Sigmoid colon (tissue), 7 donors: Measurements from ENCODE around the gene ADARB1. TPM values are rescaled to one million over a fixed set of nuclear protein-coding genes. Genes with fewer than 3 reads are reported as not detected.
A peak's percentile ranks its signal among the peaks of the same experiment; 100 is the strongest.

Source experiments
- DNase-seq: peaks from one replicate; pipeline ENCODE4 v3.0.0-alpha.2; 2019
- H3K27ac ChIP-seq, 4 donors: fragments of 200-600 bp; sonication (generic); one replicate each; pipeline ENCODE4 v1.5.1; 2016 to 2019; ENCODE audit warnings: mild to moderate bottlenecking in 1 of 4
- H3K27me3 ChIP-seq, 3 donors: fragments of 200-600 bp; sonication (generic); one replicate each; pipeline ENCODE4 v1.5.1; 2019; ENCODE audit warnings: mild to moderate bottlenecking in 1 of 3
- H3K36me3 ChIP-seq, 4 donors: fragments of 200-600 bp; sonication (generic); one replicate each; pipeline ENCODE4 v1.5.1; 2016 to 2019
- H3K4me1 ChIP-seq, 4 donors: fragments of 200-600 bp; sonication (generic); one replicate each; pipeline ENCODE4 v1.5.1; 2017 to 2019
- H3K4me3 ChIP-seq, 4 donors: fragments of 200-600 bp; sonication (generic); one replicate each; pipeline ENCODE4 v1.5.1; 2017 to 2019; ENCODE audit warnings: mild to moderate bottlenecking in 2 of 4, moderate library complexity in 1 of 4
- H3K9me3 ChIP-seq, 4 donors: fragments of 200-600 bp in 3 of 4; sonication (generic) in 3 of 4; one replicate each; pipeline versions ENCODE4 v1.5.1 to v1.6.1; 2013 to 2019
- CTCF ChIP-seq, 4 experiments: fragments of 450-650 bp in 3 of 4; fragments of 200-600 bp in 1 of 4; IDR thresholded peaks; one replicate each; pipeline ENCODE4 v1.5.1; 2016 to 2019; ENCODE audit warnings: antibody characterized with exemption in 4 of 4, mild to moderate bottlenecking in 3 of 4, moderate library complexity in 2 of 4
- EP300 ChIP-seq, 4 donors: sonication (generic); formaldehyde crosslinking; IDR thresholded peaks; one replicate each; pipeline ENCODE4 v1.6.1; 2017; ENCODE audit warnings: antibody characterized with exemption in 4 of 4
- POLR2A ChIP-seq, 2 donors: fragments of 450-650 bp; IDR thresholded peaks; one replicate each; pipeline ENCODE4 v1.6.1; 2016; ENCODE audit warnings: antibody characterized with exemption in 2 of 2, mild to moderate bottlenecking in 2 of 2, moderate library complexity in 2 of 2
- POLR2AphosphoS5 ChIP-seq, 4 donors: sonication (generic); formaldehyde crosslinking; IDR thresholded peaks; one replicate each; pipeline ENCODE4 v1.6.1; 2017; ENCODE audit warnings: antibody characterized with exemption in 4 of 4
- WGBS, 2 donors: extraction: QIAGEN DNeasy Blood & Tissue Kit; methylation state at CpG; one replicate each; pipeline ENCODE4 v1.1.7; 2013; 5-methylcytosine and 5-hydroxymethylcytosine counted together
- intact Hi-C: fragments of 100-400 bp; cut with DNase I; formaldehyde crosslinking; loops from one replicate; pipeline ENCODE4 v1.15.1; 2023
- polyA plus RNA-seq, 3 donors: library from polyadenylated mRNA; stranded (reverse); fragments of 200-250 nt; gene quantifications; one replicate each; pipeline ENCODE4 v1.2.3, GENCODE V29; 2013
- total RNA-seq, 4 donors: library from RNA; depleted of rRNA; stranded (reverse); fragments of >200 nt; gene quantifications; one replicate each; pipeline ENCODE4 v1.1.0, GENCODE V29; 2016
- donor health status: healthy with polysubstance abuse.
- donor health status: Bipolar disorder and iron deficiency.
- donor health status: healthy.

Gene ADARB1
- total and polyA plus RNA-seq, 7 donors, result 0.92 to 102 (median 41.3) TPM

- H3K36me3 ChIP-seq, result peaks cover 0 to 10% (median 0%) of the 10 kb centered on the region in 4 donors
- intact Hi-C loops, result loop anchor here (10.0 kb wide), 1 partner anchor 78 kb away; no protein-coding TSS in a partner anchor
- no peak overlapping the region for H3K4me3 ChIP-seq
- peaks cover 0 to 52% (median 52%) of the 10 kb centered on the region in 4 donors for H3K4me1 ChIP-seq
- 30 to 69% methylated on average over 5 of the region's 5 CpGs for WGBS, 2 donors
- peak overlapping the region; percentile 41 to 74 (median 54) for H3K27ac ChIP-seq
- H3K27me3 ChIP-seq, result no peaks in the 10 kb centered on the region
- no peaks in the 10 kb centered on the region for H3K9me3 ChIP-seq
- no peak for DNase-seq
- TF ChIP-seq POLR2AphosphoS5 (IDR thresholded peaks at IDR 0.05) (peak in 1 of 4 donors; percentile 21), CTCF (IDR thresholded peaks at IDR 0.05) (no peak), POLR2A (IDR thresholded peaks at IDR 0.05) (no peak)
These were observed 92.6 kb downstream of the ADARB1 start for GRCh38 chr21:45166931-45167330.

GRCh38 chr21:45167796-45168222 is 93.4 kb downstream of the ADARB1 start:
- Histone ChIP-seq H3K27ac (peak overlapping the region in 3 of 4 donors; percentile 41 to 74 (median 65)), H3K27me3 (no peaks in the 10 kb centered on the region), H3K4me3 (no peak overlapping the region), H3K4me1 (peaks cover 0 to 52% (median 50%) of the 10 kb centered on the region in 4 donors), H3K9me3 (no peaks in the 10 kb centered on the region), H3K36me3 (peaks cover 0 to 17% (median 0%) of the 10 kb centered on the region in 4 donors)
- no peak for TF ChIP-seq EP300 (IDR thresholded peaks at IDR 0.05)
- no peak for TF ChIP-seq POLR2A (IDR thresholded peaks at IDR 0.05)
- no peak for TF ChIP-seq CTCF (IDR thresholded peaks at IDR 0.05)
- TF ChIP-seq POLR2AphosphoS5 (IDR thresholded peaks at IDR 0.05), result peak in 2 of 4 donors; percentile 10 to 20
- 74 to 78% methylated on average over 6 of the region's 6 CpGs for WGBS, 2 donors
- no peak for DNase-seq
- intact Hi-C loops, result loop anchor here (10.0 kb wide), 1 partner anchor 77 kb away; no protein-coding TSS in a partner anchor

- H3K27me3 ChIP-seq, result no peaks in the 10 kb centered on the region
- peak overlapping the region in 2 of 4 donors; percentile 65 to 74 for H3K27ac ChIP-seq
- H3K4me1 ChIP-seq, result peaks cover 0 to 49% (median 47%) of the 10 kb centered on the region in 4 donors
- H3K9me3 ChIP-seq, result no peaks in the 10 kb centered on the region
- WGBS, 2 donors, result 83 to 84% methylated on average over 7 of the region's 7 CpGs
- TF ChIP-seq CTCF (IDR thresholded peaks at IDR 0.05), result no peak
- TF ChIP-seq POLR2A (IDR thresholded peaks at IDR 0.05), result no peak
- no peak for TF ChIP-seq POLR2AphosphoS5 (IDR thresholded peaks at IDR 0.05)
- TF ChIP-seq EP300 (IDR thresholded peaks at IDR 0.05), result no peak
- DNase-seq, result no peak
- H3K4me3 ChIP-seq, result no peak overlapping the region
- intact Hi-C loops, result loop anchor here (10.0 kb wide), 1 partner anchor 76 kb away; no protein-coding TSS in a partner anchor
- H3K36me3 ChIP-seq, result peaks cover 0 to 24% (median 0%) of the 10 kb centered on the region in 4 donors
These were observed 94.1 kb downstream of the ADARB1 start for GRCh38 chr21:45168522-45168921.

- Histone ChIP-seq H3K4me3 (no peak overlapping the region), H3K4me1 (peaks cover 0 to 44% (median 42%) of the 10 kb centered on the region in 4 donors), H3K36me3 (peaks cover 0 to 25% (median 0%) of the 10 kb centered on the region in 4 donors), H3K27ac (peak overlapping the region in 2 of 4 donors; percentile 65 to 74), H3K27me3 (no peaks in the 10 kb centered on the region), H3K9me3 (no peaks in the 10 kb centered on the region)
- TF ChIP-seq POLR2AphosphoS5 (IDR thresholded peaks at IDR 0.05) (no peak), CTCF (IDR thresholded peaks at IDR 0.05) (no peak), EP300 (IDR thresholded peaks at IDR 0.05) (no peak)
- 58 to 72% methylated on average over 7 of the region's 7 CpGs for WGBS, 2 donors
- intact Hi-C loops, result loop anchor here (10.0 kb wide), 1 partner anchor 76 kb away; no protein-coding TSS in a partner anchor
- DNase-seq, result peak; percentile 57
These were observed 94.6 kb downstream of the ADARB1 start for GRCh38 chr21:45169001-45169400.
